MCF 10A (cell line): ENCODE data around the gene METTL26. TPM values are rescaled to one million over a fixed set of nuclear protein-coding genes. Genes with fewer than 3 reads are reported as not detected.

Source experiments
- BruUV-seq: library from RNA; stranded (reverse); fragments of 400-500 nt; replicated peaks from 2 replicates; lab custom pipeline; 2021; lab: Mats Ljungman, UMichigan
- CTCF ChIA-PET: fragments of 300-600 bp; sonication (Branson Sonifier 250); formaldehyde crosslinking; extraction: SDS; loops from one replicate; lab custom pipeline; 2021; ENCODE audit warnings: antibody characterized with exemption, inconsistent platforms; lab: Yijun Ruan, JAX
- POLR2A ChIA-PET: fragments of 300-600, 350-650 bp; sonication (Branson Sonifier 250); formaldehyde crosslinking; extraction: SDS; loops from one replicate; lab custom pipeline; 2020; ENCODE audit warnings: antibody characterized with exemption, inconsistent platforms; lab: Yijun Ruan, JAX
- DNase-seq: peaks from one replicate; pipeline ENCODE4 v3.0.0-alpha.2; 2018; ENCODE audit not compliant: unreplicated experiment
- H3K27ac Mint-ChIP-seq: one replicate; pipeline ENCODE4 v1.8.0; 2022; ENCODE audit warnings: mild to moderate bottlenecking, low read depth, mixed read lengths; ENCODE audit not compliant: unreplicated experiment
- H3K27me3 Mint-ChIP-seq: one replicate; pipeline ENCODE4 v1.8.0; 2022; ENCODE audit warnings: mixed read lengths; ENCODE audit not compliant: insufficient read depth, unreplicated experiment
- H3K36me3 Mint-ChIP-seq: one replicate; pipeline ENCODE4 v1.8.0; 2022; ENCODE audit warnings: mild to moderate bottlenecking, moderate library complexity, mixed read lengths; ENCODE audit not compliant: insufficient read depth, unreplicated experiment
- H3K4me1 Mint-ChIP-seq: one replicate; pipeline ENCODE4 v1.8.0; 2022; ENCODE audit warnings: mixed read lengths; ENCODE audit not compliant: insufficient read depth, unreplicated experiment
- H3K4me3 Mint-ChIP-seq: one replicate; pipeline ENCODE4 v1.8.0; 2022; ENCODE audit warnings: mild to moderate bottlenecking, moderate library complexity, mixed read lengths; ENCODE audit not compliant: unreplicated experiment
- H3K9me3 Mint-ChIP-seq: one replicate; pipeline ENCODE4 v1.8.0; 2022; ENCODE audit warnings: mixed read lengths; ENCODE audit not compliant: unreplicated experiment
- CTCF ChIP-seq: fragments of 200-600 bp; IDR thresholded peaks from one replicate; pipeline ENCODE4 v1.8.0; 2022; ENCODE audit warnings: antibody characterized with exemption, mild to moderate bottlenecking; ENCODE audit not compliant: unreplicated experiment
- intact Hi-C: fragments of 100-400 bp; cut with micrococcal nuclease; formaldehyde crosslinking; loops from 2 replicates; pipeline ENCODE4 v1.14.1; 2022
- total RNA-seq: library from RNA; stranded (reverse); gene quantifications from 2 replicates; pipeline ENCODE4 v1.2.3, GENCODE V29; 2022

Gene METTL26
- total RNA-seq, 1 experiment from 2014 or later, result 106 TPM

- no peak for TF ChIP-seq CTCF
These were observed 42.7 kb downstream of the METTL26 start for GRCh38 chr16:593406-593805.

GRCh38 chr16:592518-593306 lies 43.4 kb downstream of the METTL26 start:
- peaks cover 55% of the 10 kb centered on the region for H3K4me1 Mint-ChIP-seq
- peak overlapping the region; percentile 59 for H3K27ac Mint-ChIP-seq
- peak; percentile 97 for DNase-seq
- no peaks in the 10 kb centered on the region for H3K9me3 Mint-ChIP-seq
- ChIA-PET POLR2A (interaction anchor here (0.6 to 5.7 kb wide), 20 partner anchors 10 to 539 kb away, joined by 3 to 88 read pairs (median 6); partner anchors contain the start of genes CAPN15, JMJD8, MCRIP2 and METTL26), CTCF (interaction anchor here (0.6 to 1.8 kb wide), 17 partner anchors 13 to 242 kb away, joined by 3 to 18 read pairs (median 4); partner anchors contain the start of gene RHOT2)
- H3K27me3 Mint-ChIP-seq, result no peaks in the 10 kb centered on the region
- H3K4me3 Mint-ChIP-seq, result peak overlapping the region; percentile 91
- peak; percentile 63 for TF ChIP-seq CTCF
- peaks cover 65% of the 10 kb centered on the region for H3K36me3 Mint-ChIP-seq
- no TSS peak for BruUV-seq
- intact Hi-C loops, result loop anchor here (2.0 kb wide), 1 partner anchor 44 kb away; the partner anchor contains the start of gene METTL26

More at GRCh38 chr16:593406-593805, 42.7 kb downstream of the METTL26 start:
- Mint-ChIP-seq H3K27ac (peak overlapping the region; percentile 59), H3K4me3 (peak overlapping the region; percentile 91), H3K4me1 (peaks cover 55% of the 10 kb centered on the region), H3K36me3 (peaks cover 59% of the 10 kb centered on the region), H3K9me3 (no peaks in the 10 kb centered on the region), H3K27me3 (no peaks in the 10 kb centered on the region)
- TSS peak; percentile 12 for BruUV-seq
- CTCF ChIA-PET, result interaction anchor here (0.9 to 1.8 kb wide), 9 partner anchors 13 to 75 kb away, joined by 3 to 18 read pairs (median 4); partner anchors contain the start of gene RHOT2
- POLR2A ChIA-PET, result interaction anchor here (0.6 to 5.7 kb wide), 18 partner anchors 9 to 168 kb away, joined by 3 to 88 read pairs (median 6); partner anchors contain the start of genes CAPN15, JMJD8, MCRIP2 and METTL26
- DNase-seq, result peak; percentile 81
- intact Hi-C loops, result loop anchor here (2.0 kb wide), 1 partner anchor 43 kb away; the partner anchor contains the start of gene METTL26

- BruUV-seq, result no TSS peak
These were observed 44.1 kb downstream of the METTL26 start for GRCh38 chr16:591892-592517.

More at GRCh38 chr16:591892-592517, 44.1 kb downstream of the METTL26 start:
- TF ChIP-seq CTCF, result no peak
- H3K27me3 Mint-ChIP-seq, result no peaks in the 10 kb centered on the region
- peak overlapping the region; percentile 59 for H3K27ac Mint-ChIP-seq
- intact Hi-C loops, result loop anchor here (2.0 kb wide), 1 partner anchor 45 kb away; the partner anchor contains the start of gene METTL26
- POLR2A ChIA-PET, result interaction anchor here (0.9 to 5.7 kb wide), 15 partner anchors 10 to 539 kb away, joined by 3 to 88 read pairs (median 11); partner anchors contain the start of genes CAPN15, MCRIP2, METTL26 and POLR3K
- peaks cover 63% of the 10 kb centered on the region for H3K36me3 Mint-ChIP-seq
- H3K9me3 Mint-ChIP-seq, result no peaks in the 10 kb centered on the region
- H3K4me3 Mint-ChIP-seq, result peak overlapping the region; percentile 91
- no peak for DNase-seq
- CTCF ChIA-PET, result interaction anchor here (0.6 to 1.8 kb wide), 8 partner anchors 18 to 68 kb away, joined by 3 to 18 read pairs (median 4); no protein-coding TSS in a partner anchor
- H3K4me1 Mint-ChIP-seq, result peaks cover 54% of the 10 kb centered on the region
